Transverse colon (tissue), 4 donors: ENCODE data around the gene SOBP. TPM values are rescaled to one million over a fixed set of nuclear protein-coding genes. Genes with fewer than 3 reads are reported as not detected.
"Not testable (repeated sequence)": the region's sequence is repeated elsewhere in the genome, so short reads cannot be mapped to it uniquely, and the experiment has no call there.

Source experiments
- DNase-seq: peaks from one replicate; pipeline ENCODE4 v3.0.0-alpha.2; 2019
- H3K27ac ChIP-seq, 4 donors: fragments of 200-600 bp; sonication (generic); 2 replicates each; pipeline ENCODE4 v1.5.1; 2016 to 2018; ENCODE audit warnings: inconsistent platforms in 4 of 4
- H3K27me3 ChIP-seq: fragments of 200-600 bp; sonication (generic); 2 replicates; pipeline ENCODE4 v1.5.1; 2017; ENCODE audit warnings: inconsistent platforms
- H3K36me3 ChIP-seq, 4 donors: fragments of 200-600 bp; sonication (generic); 2 replicates each; pipeline ENCODE4 v1.5.1; 2017 to 2019; ENCODE audit warnings: inconsistent platforms in 4 of 4
- H3K4me1 ChIP-seq, 4 donors: fragments of 200-600 bp; sonication (generic); 2 replicates each; pipeline ENCODE4 v1.5.1; 2017 to 2020; ENCODE audit warnings: inconsistent platforms in 4 of 4
- H3K4me3 ChIP-seq, 4 donors: fragments of 200-600 bp; sonication (generic); 1 replicate in 1 of 4; 2 replicates in 3 of 4; pipeline versions ENCODE4 v1.5.1 to v1.6.1; 2017 to 2019; ENCODE audit warnings: inconsistent platforms in 4 of 4
- H3K9me3 ChIP-seq, 2 donors: fragments of 200-600 bp; sonication (generic); 2 replicates each; pipeline ENCODE4 v1.5.1; 2017 to 2019; ENCODE audit warnings: inconsistent platforms in 2 of 2
- CTCF ChIP-seq, 5 experiments: fragments of 200-600 bp in 3 of 5; fragments of 450-650 bp in 2 of 5; sonication (generic) in 3 of 5; IDR thresholded peaks; 1 replicate in 2 of 5; 2 replicates in 3 of 5; pipeline ENCODE4 v1.5.1; 2016 to 2017; ENCODE audit warnings: antibody characterized with exemption in 5 of 5, inconsistent platforms in 3 of 5, mild to moderate bottlenecking in 2 of 5, moderate library complexity in 1 of 5
- EP300 ChIP-seq: sonication (generic); formaldehyde crosslinking; IDR thresholded peaks from one replicate; pipeline ENCODE4 v1.6.1; 2017; ENCODE audit warnings: antibody characterized with exemption, low read depth
- POLR2A ChIP-seq: fragments of 450-650 bp; IDR thresholded peaks from one replicate; pipeline ENCODE4 v1.6.1; 2016; ENCODE audit warnings: antibody characterized with exemption, mild to moderate bottlenecking, moderate library complexity
- POLR2AphosphoS5 ChIP-seq, 3 donors: sonication (generic); formaldehyde crosslinking; IDR thresholded peaks; one replicate each; pipeline ENCODE4 v1.6.1; 2016; ENCODE audit warnings: antibody characterized with exemption in 3 of 3
- WGBS, 2 donors: methylation state at CpG; one replicate each; pipeline ENCODE4 v1.1.5; 2018; ENCODE audit warnings: low coverage in 1 of 2; 5-methylcytosine and 5-hydroxymethylcytosine counted together
- in situ Hi-C, 4 donors: fragments of 200-750 bp; cut with MboI; loops; one replicate each; pipeline versions ENCODE4 v1.15.0 to v1.15.1; 2017; ENCODE audit warnings: low sequenced_read_pairs in 3 of 4, low pct_ligation_motif_present in 1 of 4, low pct_unique_long_range_greater_than_20kb in 1 of 4
- intact Hi-C: fragments of 100-400 bp; cut with DNase I; formaldehyde crosslinking; loops from one replicate; pipeline ENCODE4 v1.15.1; 2023; ENCODE audit warnings: low total_unique reads
- total RNA-seq, 4 donors: library from RNA; depleted of rRNA; stranded (reverse); fragments of >200 nt; gene quantifications; one replicate each; pipeline ENCODE4 v1.1.0, GENCODE V29; 2016

Gene SOBP
- total RNA-seq, 4 donors from 2014 or later = 2.6 to 15.9 (median 4.6) TPM

DNA sequence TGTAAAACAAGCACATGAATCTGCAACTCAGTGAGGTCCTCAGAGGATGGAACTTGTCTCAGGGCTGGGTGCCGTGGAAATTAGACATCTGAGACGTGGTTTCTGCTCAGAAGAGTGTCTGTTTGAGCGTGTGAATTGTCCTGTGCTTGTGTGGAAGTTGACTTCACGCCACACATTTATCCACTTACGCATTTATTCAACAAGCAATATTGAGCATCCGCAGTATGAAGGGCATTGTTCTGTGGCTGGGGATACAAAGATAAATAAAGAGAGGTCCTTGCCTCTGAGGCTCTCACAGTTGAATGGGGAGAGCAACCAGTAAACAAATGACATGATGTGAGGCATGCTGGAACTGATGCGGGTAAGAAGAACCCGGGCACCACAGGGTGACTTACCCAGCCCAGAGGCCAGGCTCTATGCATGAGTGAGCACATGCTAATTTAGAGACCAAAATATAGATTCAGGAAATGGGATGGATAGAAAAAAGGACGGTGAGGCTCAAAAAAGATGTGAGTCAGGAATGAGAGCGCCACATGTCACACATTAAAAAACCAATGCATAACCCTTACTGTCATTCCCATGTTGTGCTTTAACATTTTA is 60.4 kb downstream of the SOBP start:
- no peak for TF ChIP-seq POLR2A
- no peak for TF ChIP-seq POLR2AphosphoS5 (IDR thresholded peaks at IDR 0.05)
- no peak for TF ChIP-seq EP300
- TF ChIP-seq CTCF (IDR thresholded peaks at IDR 0.05) = no peak
- Histone ChIP-seq H3K27ac (no peak overlapping the region), H3K9me3 (no peaks in the 10 kb centered on the region), H3K4me3 (no peak overlapping the region), H3K4me1 (no peaks in the 10 kb centered on the region), H3K36me3 (no peaks in the 10 kb centered on the region), H3K27me3 (no peaks in the 10 kb centered on the region)
- 83% methylated on average over 9 to 10 of the region's 10 CpGs for WGBS, 2 donors
- intact Hi-C loops (no loop called here), in situ Hi-C loops (no loop called here)
- no peak for DNase-seq

DNA sequence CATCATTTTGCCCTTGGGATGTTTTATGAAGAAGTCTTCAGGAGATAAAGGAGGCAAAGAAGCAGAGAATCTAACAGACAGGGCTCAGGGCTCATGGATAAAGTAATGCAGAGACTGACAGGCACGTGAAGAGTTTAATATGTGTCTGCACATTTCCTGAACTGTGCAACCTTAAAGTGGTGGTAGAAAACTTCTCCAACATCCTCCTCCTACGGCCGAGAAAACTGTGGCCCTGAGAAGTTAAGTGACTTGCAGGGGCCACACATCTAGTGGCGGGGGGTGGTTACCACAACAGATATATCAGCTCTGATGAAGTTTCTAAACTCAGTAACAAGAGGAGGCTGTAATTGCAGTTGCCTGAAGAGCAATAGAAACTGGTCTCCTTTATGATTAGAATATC is 61.0 kb downstream of the SOBP start:
- H3K4me1 ChIP-seq = no peaks in the 10 kb centered on the region
- no peak for TF ChIP-seq POLR2AphosphoS5 (IDR thresholded peaks at IDR 0.05)
- TF ChIP-seq EP300 = no peak
- TF ChIP-seq CTCF (IDR thresholded peaks at IDR 0.05) = no peak
- TF ChIP-seq POLR2A = no peak
- no peak overlapping the region for H3K4me3 ChIP-seq
- no peaks in the 10 kb centered on the region for H3K27me3 ChIP-seq
- no peaks in the 10 kb centered on the region for H3K9me3 ChIP-seq
- in situ Hi-C loops (no loop called here), intact Hi-C loops (no loop called here)
- DNase-seq = no peak
- H3K27ac ChIP-seq = no peak overlapping the region
- no peaks in the 10 kb centered on the region for H3K36me3 ChIP-seq
- WGBS, 2 donors = 60 to 82% methylated on average over 1 to 4 of the region's 4 CpGs

- DNase-seq, intact Hi-C loops, H3K9me3 ChIP-seq, H3K36me3 ChIP-seq, H3K4me1 ChIP-seq, H3K27ac ChIP-seq, H3K4me3 ChIP-seq, in situ Hi-C loops, H3K27me3 ChIP-seq: not testable (repeated sequence)
- 92 to 95% methylated on average over 4 to 6 of the region's 6 CpGs for WGBS, 2 donors
These were observed 63.2 kb downstream of the SOBP start for GRCh38 chr6:107553121-107553520.

DNA sequence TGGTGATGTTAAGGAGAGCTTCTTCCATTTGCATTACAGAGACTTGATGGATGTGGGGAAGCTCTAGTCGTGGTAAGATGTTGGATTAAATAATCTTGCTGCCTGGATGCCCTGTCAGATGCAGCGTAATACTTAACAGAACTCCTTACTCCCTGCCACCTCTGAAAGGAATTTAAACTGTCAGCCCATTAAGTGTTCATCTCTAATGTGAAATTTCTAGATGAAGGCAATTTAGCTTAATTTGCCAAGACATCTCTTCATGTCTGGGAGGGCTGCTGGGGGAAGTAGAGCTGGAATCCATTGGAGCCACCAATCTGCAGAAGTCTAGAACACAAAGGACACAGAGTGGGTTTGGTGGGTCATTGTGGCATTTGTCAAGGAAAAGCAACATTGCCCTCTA is 64.4 kb downstream of the SOBP start:
- no peaks in the 10 kb centered on the region for H3K4me1 ChIP-seq
- WGBS, 2 donors = 91 to 100% methylated on average over 1 to 2 of the region's 2 CpGs
- intact Hi-C loops = no loop called here
- no peaks in the 10 kb centered on the region for H3K9me3 ChIP-seq
- TF ChIP-seq POLR2A = no peak
- TF ChIP-seq POLR2AphosphoS5 (IDR thresholded peaks at IDR 0.05) = no peak
- TF ChIP-seq EP300 = no peak
- TF ChIP-seq CTCF (IDR thresholded peaks at IDR 0.05) = no peak
- no peaks in the 10 kb centered on the region for H3K36me3 ChIP-seq
- no peak overlapping the region for H3K4me3 ChIP-seq
- no peak overlapping the region for H3K27ac ChIP-seq
- no peak for DNase-seq
- in situ Hi-C loops = no loop called here
- H3K27me3 ChIP-seq = no peaks in the 10 kb centered on the region

DNA sequence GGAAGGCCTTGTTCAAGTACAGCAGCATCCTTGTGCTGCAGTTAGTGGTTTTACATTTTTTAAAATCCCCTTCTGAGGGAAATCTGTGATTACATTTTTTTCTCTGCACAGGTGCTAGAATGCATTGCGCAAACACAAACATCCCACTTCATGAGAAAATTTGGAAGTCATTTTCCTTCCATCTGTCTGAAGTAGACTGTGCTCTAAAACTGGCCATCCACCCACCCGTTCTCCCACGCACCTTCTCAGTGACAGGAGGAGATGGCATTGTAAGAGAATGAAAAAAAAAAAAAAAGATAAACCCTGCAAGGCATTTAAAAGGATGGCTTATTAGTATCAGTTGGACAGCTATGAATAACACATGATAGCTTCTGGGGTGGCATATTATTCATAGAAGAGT is 65.0 kb downstream of the SOBP start:
- Histone ChIP-seq H3K4me1 (no peaks in the 10 kb centered on the region), H3K36me3 (no peaks in the 10 kb centered on the region), H3K27me3 (no peaks in the 10 kb centered on the region), H3K4me3 (no peak overlapping the region), H3K9me3 (no peaks in the 10 kb centered on the region), H3K27ac (no peak overlapping the region)
- 97 to 100% methylated on average over 2 to 3 of the region's 3 CpGs for WGBS, 2 donors
- in situ Hi-C loops (no loop called here), intact Hi-C loops (no loop called here)
- no peak for DNase-seq
- TF ChIP-seq POLR2A (no peak), POLR2AphosphoS5 (IDR thresholded peaks at IDR 0.05) (no peak), CTCF (IDR thresholded peaks at IDR 0.05) (no peak)
